GM21447 (cell line): ENCODE measurements around the gene CERT1.
A peak's percentile ranks its signal among the peaks of the same experiment; 100 is the strongest.

Experiments used
- ATAC-seq: cut with Tn5 transposase; IDR thresholded peaks from one replicate; pipeline ENCODE4 v1.9.1; 2021; ENCODE audit not compliant: unreplicated experiment

The CERT1 gene

DNA sequence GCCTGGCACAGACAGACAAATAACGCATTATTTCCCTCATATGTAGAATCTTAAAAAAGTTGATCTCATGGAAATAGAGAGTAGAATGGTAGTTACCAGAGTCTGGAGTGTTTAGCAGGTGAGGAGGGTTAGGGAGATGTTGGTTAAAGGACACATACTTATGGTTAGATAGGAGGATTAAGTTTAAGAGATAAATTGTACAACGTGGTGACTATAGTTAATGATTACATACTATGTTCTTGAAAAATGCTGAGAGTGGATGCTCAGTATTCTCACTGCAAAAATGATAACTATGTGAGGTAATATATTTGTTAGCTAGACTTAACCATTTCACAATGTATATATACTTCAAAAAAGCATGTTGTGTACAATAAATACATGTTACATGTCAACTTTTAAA, 38.0 kb downstream of the CERT1 start:
- ATAC-seq, result no peak

- no peak for ATAC-seq
Observed at GRCh38 chr5:75472973-75473372, 38.5 kb downstream of the CERT1 start.

- ATAC-seq, result no peak
Observed at GRCh38 chr5:75471193-75471592, 40.2 kb downstream of the CERT1 start.

GRCh38 chr5:75469017-75469416, 42.4 kb downstream of the CERT1 start:
- ATAC-seq, result no peak

- no peak for ATAC-seq
Observed at GRCh38 chr5:75468593-75468992, 42.8 kb downstream of the CERT1 start.

- ATAC-seq, result no peak
Observed at GRCh38 chr5:75466006-75466716, 45.3 kb downstream of the CERT1 start.

GRCh38 chr5:75465480-75465879, 45.9 kb downstream of the CERT1 start:
- no peak for ATAC-seq

GRCh38 chr5:75463726-75464125, 47.7 kb downstream of the CERT1 start:
- no peak for ATAC-seq

GRCh38 chr5:75461679-75462078, 49.8 kb downstream of the CERT1 start:
- ATAC-seq, result no peak

DNA sequence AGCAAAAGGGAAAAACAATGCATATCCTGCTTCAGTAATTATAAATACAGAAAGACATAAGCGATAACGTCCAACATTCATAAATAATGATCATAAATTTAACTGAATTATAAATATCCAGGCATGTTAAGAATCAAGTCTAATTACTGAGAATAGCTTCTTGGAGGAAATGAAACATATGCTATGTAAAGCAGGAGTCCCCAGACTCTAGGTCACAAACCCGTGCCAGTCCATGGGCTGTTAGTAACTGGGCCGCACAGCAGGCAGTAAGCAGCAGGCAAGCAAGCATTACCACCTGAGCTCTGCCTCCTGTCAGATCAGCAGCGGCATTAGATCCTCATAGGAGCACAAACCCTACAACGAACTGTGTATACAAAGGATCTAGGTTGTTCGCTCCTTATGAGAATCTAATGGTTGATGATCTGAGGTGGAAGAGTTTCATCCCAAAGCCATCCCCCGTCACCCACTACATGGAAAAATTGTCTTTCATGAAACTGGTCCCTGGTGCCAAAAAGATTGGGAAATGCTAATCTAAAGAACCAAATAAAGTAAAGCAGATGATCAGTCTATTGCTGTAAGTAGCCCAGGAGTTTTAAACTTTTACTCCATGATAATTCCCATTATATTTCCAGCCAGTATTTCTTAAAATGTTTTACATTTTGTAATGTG, 50.4 kb downstream of the CERT1 start:
- ATAC-seq, result peak; percentile 80

DNA sequence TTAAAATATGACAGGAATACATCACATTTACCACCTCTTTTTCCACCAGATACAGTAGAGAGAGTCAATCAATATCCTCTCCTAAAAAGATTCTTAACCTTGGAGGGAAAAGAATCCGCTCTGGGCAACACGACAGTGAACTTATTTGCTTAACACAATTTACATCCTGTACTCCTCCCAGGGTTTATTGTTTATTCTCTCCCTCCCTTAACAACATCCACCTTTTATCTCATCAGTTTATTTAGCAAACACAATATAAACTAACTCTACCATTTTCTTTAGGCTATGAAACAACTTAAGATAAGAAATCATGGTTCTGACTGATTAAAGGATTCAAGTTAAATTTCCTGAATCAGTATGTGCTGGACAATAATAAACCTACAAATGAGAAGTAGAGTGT, 50.9 kb downstream of the CERT1 start:
- no peak for ATAC-seq

- no peak for ATAC-seq
Observed at GRCh38 chr5:75457691-75458090, 53.7 kb downstream of the CERT1 start.

- no peak for ATAC-seq
Observed at GRCh38 chr5:75457161-75457560, 54.3 kb downstream of the CERT1 start.

DNA sequence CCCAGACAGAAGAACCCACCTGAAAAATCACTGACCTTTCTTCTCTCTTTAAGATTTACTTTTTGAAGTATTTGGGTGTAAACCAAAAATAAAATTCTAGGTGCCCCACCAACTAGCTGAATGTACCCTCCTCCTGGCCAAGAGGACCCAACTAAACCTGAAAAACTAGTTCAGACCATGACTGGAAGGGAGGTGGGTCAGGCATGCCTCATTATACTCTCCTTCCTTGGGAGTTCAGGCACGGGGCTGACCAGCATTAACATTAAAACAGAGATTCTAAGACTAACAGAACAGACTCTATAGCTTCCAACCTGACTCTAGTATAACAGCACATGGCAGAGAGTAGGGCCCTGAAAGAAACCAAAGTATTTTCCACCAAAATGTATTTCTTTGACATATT, 61.4 kb downstream of the CERT1 start:
- no peak for ATAC-seq

- no peak for ATAC-seq
Observed at GRCh38 chr5:75446068-75446467, 65.4 kb downstream of the CERT1 start.

DNA sequence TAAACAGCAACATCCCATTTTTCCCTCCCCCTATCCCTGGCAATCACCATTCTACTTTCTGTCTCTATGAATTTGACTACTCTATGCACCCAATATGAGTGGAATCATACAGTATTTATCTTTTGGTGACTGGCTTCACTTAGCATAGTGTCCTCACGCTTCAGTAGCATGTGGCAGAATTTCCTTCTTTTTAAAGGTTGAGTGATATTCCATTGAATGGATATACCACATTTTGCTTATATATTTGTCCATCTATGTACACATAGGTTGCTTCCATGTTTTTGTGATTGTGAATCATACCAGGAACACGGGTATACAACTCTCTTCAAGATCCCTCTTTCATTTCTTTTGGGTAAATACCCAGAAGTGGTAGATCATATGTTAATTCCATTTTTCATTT, 69.9 kb downstream of the CERT1 start:
- ATAC-seq, result no peak

GRCh38 chr5:75439276-75439675, 72.2 kb downstream of the CERT1 start:
- no peak for ATAC-seq

GRCh38 chr5:75438722-75439121, 72.7 kb downstream of the CERT1 start:
- no peak for ATAC-seq

- ATAC-seq, result no peak
Observed at GRCh38 chr5:75435096-75435495, 76.3 kb downstream of the CERT1 start.

GRCh38 chr5:75433814-75434506, 77.5 kb downstream of the CERT1 start:
- no peak for ATAC-seq

GRCh38 chr5:75414241-75414640, 97.2 kb downstream of the CERT1 start:
- ATAC-seq, result no peak
